GM12892 (cell line): ENCODE results near the gene GNG14.
"Not testable (repeated sequence)": the region's sequence is repeated elsewhere in the genome, so short reads cannot be mapped to it uniquely, and the experiment has no call there.

Source experiments
- POLR2A ChIP-seq: IDR thresholded peaks from 2 replicates; pipeline ENCODE4 v1.6.1; 2011; ENCODE audit warnings: low read depth, low read length, control low read depth
- POLR2AphosphoS5 ChIP-seq: IDR thresholded peaks from 2 replicates; pipeline ENCODE4 v1.6.1; 2011; ENCODE audit warnings: low read depth, low read length, control low read depth

DNA sequence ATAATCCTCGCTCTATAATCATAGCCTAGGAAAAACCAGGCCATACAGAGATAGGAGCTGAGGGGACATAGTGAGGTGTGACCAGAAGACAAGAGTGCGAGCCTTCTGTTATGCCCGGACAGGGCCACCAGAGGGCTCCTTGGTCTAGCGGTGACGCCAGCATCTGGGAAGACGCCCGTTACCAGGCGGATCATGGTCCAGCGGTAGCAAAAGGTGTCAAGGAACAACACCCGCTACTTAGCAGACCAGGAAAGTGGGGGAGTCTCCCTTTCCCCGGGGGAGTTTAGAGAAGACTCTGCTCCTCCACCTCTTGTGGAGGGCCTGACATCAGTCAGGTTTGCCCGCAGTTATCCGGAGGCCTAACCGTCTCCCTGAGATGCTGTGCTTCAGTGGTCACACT, 24.3 kb downstream of the GNG14 start:
- TF ChIP-seq POLR2A, POLR2AphosphoS5: not testable (repeated sequence)
